ENCODE results near the gene PFKFB4.
"Not testable (repeated sequence)": the region's sequence is repeated elsewhere in the genome, so short reads cannot be mapped to it uniquely, and the experiment has no call there.

PFKFB4 gene

DNA sequence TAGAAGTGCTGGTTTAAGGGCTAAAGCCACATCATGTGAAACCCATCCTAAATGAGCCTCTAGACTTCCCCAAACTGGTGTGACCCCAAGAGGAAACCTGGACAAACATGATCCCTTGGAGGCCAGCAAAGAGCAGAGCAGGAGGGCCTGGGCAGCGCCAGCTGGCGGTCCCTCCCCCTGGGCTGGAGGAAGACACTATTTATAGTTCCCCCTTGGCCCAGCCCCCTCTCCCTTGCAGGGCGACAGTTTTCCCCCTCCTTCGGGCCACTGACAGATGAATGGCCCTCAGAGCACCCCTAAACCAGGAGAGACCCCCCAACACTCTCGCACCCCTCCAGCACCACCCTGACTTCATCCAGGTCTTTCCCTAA is 4.0 kb upstream of the PFKFB4 start:
- H3K4me3 ChIP-seq, result no peak overlapping the region
- no peaks in the 10 kb centered on the region for H3K9me3 ChIP-seq
- H3K27me3 ChIP-seq (ENCODE audit: low read depth), result no peaks in the 10 kb centered on the region
- in situ Hi-C loops (cut with MboI; ENCODE audit: low sequenced_read_pairs), result no loop called here
- no peaks in the 10 kb centered on the region for H3K36me3 ChIP-seq (replicated peaks)
- DNase-seq (ENCODE audit: low spot score in 2 of 2), result no peak
- peaks cover 8% of the 10 kb centered on the region for H3K4me1 ChIP-seq

DNA sequence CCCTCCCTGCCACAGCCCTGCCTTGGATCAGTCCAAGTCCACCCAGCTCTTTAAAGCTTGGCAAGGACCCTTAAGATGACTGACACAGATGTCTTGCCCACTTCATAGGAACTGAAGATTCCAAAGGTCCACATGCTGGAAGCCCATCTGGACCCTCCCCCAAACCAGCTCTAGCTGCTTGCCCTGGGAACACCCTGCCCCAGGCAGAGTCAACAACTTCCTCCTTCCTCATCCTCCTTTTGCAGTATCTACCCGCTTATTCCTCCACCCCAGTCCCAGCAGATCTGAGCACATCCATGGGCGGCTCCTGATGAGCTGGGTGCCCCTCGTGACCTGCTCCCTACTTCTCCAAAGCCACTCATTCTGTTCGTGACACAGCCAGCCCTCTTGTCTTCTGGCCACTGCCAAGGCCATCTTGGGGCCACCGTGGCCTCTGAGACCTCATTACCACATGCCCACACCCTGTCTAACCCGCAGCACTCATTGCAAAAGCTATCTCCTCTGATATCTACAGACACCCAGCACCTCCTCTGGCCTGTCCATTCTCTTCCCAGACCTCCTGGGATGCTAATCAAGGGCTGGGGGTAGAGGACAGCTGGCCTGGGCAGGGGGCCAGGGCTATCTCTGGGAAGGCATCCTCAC is 2.0 kb upstream of the PFKFB4 start:
- in situ Hi-C loops (cut with MboI; ENCODE audit: low sequenced_read_pairs), result no loop called here
- no peaks in the 10 kb centered on the region for H3K27me3 ChIP-seq (ENCODE audit: low read depth)
- no peaks in the 10 kb centered on the region for H3K36me3 ChIP-seq (replicated peaks)
- DNase-seq (ENCODE audit: low spot score in 2 of 2), result no peak
- H3K4me3 ChIP-seq, result no peak overlapping the region
- no peaks in the 10 kb centered on the region for H3K9me3 ChIP-seq
- peaks cover 8% of the 10 kb centered on the region for H3K4me1 ChIP-seq

DNA sequence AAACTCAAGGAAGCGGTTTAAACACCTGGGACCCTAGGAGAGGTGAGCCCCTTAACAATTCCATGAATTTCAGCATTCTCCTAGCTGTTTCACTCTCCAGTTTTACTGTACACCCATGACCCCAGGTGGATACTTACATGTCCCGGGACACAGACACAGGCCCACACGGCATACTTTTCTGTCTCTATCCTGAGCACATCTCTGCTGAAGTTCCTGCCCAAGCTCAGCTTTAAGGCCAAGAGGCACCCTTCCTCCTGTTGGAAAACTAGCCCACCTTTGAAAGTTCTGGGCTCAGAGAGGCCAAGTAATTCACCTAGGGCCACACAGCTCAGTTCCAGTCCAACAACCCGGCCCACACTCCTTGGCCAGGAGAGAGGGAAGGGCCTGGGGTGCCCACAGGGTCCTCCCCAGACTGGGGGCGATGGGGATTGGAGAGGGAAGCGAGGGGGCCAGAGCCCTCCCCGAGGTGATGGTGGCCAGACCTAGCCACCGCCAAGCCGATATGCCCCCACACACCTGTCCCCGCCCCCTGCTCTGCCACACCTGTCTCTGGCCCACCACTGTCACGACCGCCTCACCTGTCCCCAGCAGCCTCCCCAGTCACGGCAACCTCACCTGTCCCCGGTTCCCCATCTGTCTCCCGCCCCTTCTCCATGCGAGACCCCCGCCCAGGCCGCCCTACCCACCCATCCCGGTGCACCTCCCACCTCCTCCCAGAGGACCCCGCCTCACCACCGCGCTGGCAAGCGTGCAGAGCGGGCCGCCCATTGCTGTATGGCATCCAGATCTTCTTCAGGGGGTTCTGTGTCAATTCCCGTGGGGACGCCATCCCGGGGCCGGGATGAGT is 431 bp downstream of the PFKFB4 start:
- in situ Hi-C loops (cut with MboI; ENCODE audit: low sequenced_read_pairs), result no loop called here
- Histone ChIP-seq H3K4me3 (peak overlapping the region; percentile 52), H3K27me3 (ENCODE audit: low read depth) (no peaks in the 10 kb centered on the region), H3K4me1 (peaks cover 8% of the 10 kb centered on the region), H3K36me3 (replicated peaks) (no peaks in the 10 kb centered on the region), H3K9me3 (no peaks in the 10 kb centered on the region)
- no peak for DNase-seq (ENCODE audit: low spot score in 2 of 2)

DNA sequence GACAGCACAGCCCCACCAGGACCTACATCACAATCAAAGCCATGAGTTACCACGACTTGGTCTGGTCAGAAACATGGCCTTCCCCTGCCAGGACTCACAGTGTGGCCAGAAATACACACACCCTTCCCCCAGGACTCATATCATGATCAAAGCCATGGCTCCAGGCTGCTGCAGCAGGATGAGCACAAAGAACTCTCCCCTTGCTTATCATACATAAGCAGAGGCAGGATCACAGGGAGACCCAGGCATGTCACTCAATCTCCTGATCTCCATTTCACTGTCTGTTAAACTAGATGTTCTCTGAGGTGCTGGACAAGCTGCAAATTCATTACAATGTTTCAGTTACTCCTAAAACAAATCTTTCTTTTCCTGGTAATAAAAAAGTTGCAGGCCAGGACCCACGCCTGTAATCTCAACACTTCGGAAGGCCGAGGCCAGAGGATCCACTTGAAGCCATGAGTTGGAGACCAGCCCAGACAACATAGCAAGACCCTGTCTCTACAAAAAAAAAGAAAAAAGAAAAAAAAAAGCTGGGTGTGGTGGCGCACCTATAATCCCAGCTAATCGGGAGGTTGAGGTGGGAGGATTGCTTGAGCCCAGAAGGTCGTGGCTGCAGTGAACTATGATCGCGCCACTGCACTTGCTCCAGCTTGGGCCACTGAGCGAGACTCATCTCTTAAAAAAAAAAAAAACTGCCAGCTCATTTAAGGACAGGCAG is 1.2 kb downstream of the PFKFB4 start:
- H3K4me1 ChIP-seq, result peaks cover 8% of the 10 kb centered on the region
- in situ Hi-C loops (cut with MboI; ENCODE audit: low sequenced_read_pairs), result no loop called here
- no peaks in the 10 kb centered on the region for H3K9me3 ChIP-seq
- DNase-seq (ENCODE audit: low spot score in 2 of 2), result no peak
- H3K27me3 ChIP-seq (ENCODE audit: low read depth), result no peaks in the 10 kb centered on the region
- no peak overlapping the region for H3K4me3 ChIP-seq
- no peaks in the 10 kb centered on the region for H3K36me3 ChIP-seq (replicated peaks)

DNA sequence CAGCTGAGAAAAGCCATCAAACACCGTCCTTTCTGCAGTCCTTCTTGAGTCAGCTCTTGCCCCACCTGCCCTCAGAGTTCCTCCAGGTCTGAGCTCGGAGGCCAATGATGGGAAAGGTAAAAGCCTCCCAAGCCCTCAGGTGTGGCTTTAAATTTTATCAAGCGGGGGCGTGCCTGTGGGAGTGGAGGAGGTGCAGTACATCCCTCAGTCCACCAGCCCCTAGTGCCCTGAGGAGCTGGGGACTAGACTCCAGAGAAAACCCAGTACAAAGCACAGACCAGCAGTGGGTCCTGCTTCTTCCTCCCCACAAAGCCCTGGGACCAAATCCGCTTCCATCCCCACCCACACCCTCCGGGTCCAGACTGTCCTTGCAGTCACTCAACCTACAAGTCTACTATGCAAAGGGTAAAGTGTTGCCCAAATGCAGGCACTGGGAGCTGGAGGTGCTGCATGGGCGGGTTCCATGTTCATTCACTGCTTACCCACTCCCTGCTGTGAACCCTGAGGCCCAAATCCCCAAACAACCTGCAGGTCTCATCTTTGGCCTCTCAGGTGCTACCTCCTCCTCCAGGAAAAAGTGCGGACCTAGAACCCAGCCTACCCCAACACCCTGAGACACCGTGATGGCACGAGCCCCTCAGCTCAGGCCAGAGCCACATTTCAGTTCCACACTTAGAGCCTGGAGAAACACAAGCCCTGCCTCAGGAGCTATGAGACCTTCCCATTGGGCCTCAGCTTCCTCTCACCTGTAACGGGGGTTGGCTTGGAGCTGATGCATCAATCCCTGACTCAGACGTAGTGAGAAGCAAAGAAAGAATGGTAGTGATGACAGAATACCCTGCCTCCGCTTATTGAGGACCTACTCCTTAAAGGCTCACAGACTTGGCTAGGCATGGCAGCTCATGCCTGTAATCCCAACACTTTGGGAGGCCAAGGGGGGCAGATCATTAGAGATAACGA is 2.4 kb downstream of the PFKFB4 start:
- H3K27me3 ChIP-seq (ENCODE audit: low read depth), result no peaks in the 10 kb centered on the region
- H3K4me1 ChIP-seq, result peaks cover 8% of the 10 kb centered on the region
- DNase-seq (ENCODE audit: low spot score in 2 of 2), result no peak
- in situ Hi-C loops (cut with MboI; ENCODE audit: low sequenced_read_pairs), result no loop called here
- no peaks in the 10 kb centered on the region for H3K9me3 ChIP-seq
- no peaks in the 10 kb centered on the region for H3K36me3 ChIP-seq (replicated peaks)
- no peak overlapping the region for H3K4me3 ChIP-seq

DNA sequence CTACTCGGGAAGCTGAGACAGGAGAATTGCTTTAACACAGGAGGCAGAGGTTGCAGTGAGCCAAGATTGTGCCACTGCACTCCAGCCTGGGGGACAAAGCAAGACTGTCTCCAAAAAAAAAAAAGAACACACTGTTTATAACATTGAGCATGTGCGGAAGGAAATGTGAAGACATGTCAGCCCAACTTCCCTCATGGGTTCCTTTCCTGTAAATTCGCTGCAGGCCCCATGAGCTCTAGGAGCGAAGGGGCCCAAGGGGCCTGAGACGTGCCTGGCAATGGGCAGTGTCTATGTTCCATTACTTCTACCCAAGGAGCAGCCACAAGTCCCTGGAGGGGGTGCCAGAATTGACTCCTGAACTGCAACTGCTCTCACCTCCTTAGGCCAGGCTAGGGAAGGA is 3.2 kb downstream of the PFKFB4 start:
- DNase-seq (ENCODE audit: low spot score in 2 of 2), result no peak
- H3K27me3 ChIP-seq (ENCODE audit: low read depth), result no peaks in the 10 kb centered on the region
- in situ Hi-C loops (cut with MboI; ENCODE audit: low sequenced_read_pairs), result no loop called here
- peaks cover 8% of the 10 kb centered on the region for H3K4me1 ChIP-seq
- no peaks in the 10 kb centered on the region for H3K36me3 ChIP-seq (replicated peaks)
- no peaks in the 10 kb centered on the region for H3K9me3 ChIP-seq
- H3K4me3 ChIP-seq, result no peak overlapping the region

DNA sequence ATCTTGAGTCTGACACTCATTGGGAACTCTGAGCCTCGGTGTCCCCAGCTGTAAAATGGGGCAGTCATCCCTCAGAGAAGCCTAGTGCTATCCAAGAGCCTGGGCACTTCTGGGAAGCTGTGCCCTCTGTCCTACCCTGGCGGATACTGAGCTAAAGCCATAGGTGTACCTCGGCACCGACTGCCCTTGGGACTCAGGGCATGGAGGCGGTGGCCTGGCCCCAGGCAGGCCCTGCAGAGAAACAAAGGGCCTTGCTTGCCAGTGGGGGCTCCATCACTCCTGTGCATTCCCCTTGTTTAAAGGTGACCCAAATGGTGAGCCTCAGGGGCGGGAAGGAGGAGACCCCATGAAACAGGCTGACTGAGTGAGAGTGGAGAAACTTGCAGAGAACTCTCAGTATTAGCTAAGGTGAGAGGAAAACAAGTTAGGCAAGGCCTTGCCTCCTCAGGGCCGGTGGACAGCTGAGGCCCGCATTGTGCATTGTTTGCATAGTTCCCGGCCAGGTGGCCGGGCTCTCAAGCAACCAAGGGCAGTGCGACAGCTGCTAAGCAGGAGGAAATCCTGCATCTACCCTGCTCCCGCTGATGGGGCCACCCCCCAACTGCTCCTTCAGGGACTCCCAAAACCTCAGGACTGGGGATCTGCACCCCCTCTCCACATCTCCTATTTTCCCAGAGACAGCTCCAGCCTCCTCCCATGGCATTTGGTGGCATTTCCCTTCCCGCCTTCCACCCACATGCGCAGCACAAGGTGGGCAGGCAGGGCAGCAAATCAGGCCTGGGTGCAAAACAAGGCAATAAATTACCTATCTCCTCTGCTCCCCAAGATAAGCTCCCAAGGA is 4.3 kb downstream of the PFKFB4 start:
- in situ Hi-C loops (cut with MboI; ENCODE audit: low sequenced_read_pairs), result no loop called here

DNA sequence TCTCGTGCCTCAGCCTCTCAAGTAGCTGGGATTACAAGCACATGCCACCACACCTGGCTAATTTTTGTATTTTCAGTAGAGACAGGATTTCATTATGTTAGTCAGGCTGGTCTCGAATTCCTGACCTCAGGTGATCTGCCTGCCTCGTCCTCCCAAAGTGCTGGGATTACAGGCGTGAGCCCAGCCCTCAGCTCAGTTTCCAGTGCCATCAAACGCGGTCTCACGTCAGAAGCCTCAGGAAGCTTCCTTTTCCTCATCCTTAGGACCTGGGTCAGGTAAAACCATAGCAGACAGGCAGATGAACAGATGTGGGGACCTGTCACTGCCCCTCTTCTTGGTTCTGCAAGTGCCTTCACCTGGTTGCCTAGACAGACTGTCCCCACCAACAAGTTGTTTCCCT is 5.0 kb downstream of the PFKFB4 start:
- in situ Hi-C loops (cut with MboI; ENCODE audit: low sequenced_read_pairs); H3K27me3 ChIP-seq (ENCODE audit: low read depth); H3K9me3 ChIP-seq; H3K4me1 ChIP-seq; H3K4me3 ChIP-seq; DNase-seq (ENCODE audit: low spot score in 2 of 2); H3K36me3 ChIP-seq (replicated peaks): not testable (repeated sequence)

More for the DNA sequence above, 4.3 kb downstream of the PFKFB4 start:
- Histone ChIP-seq H3K36me3 (replicated peaks) (no peaks in the 10 kb centered on the region), H3K27me3 (ENCODE audit: low read depth) (no peaks in the 10 kb centered on the region), H3K4me1 (peaks cover 1% of the 10 kb centered on the region), H3K9me3 (no peaks in the 10 kb centered on the region), H3K4me3 (no peak overlapping the region)
- DNase-seq (ENCODE audit: low spot score in 2 of 2), result no peak

DNA sequence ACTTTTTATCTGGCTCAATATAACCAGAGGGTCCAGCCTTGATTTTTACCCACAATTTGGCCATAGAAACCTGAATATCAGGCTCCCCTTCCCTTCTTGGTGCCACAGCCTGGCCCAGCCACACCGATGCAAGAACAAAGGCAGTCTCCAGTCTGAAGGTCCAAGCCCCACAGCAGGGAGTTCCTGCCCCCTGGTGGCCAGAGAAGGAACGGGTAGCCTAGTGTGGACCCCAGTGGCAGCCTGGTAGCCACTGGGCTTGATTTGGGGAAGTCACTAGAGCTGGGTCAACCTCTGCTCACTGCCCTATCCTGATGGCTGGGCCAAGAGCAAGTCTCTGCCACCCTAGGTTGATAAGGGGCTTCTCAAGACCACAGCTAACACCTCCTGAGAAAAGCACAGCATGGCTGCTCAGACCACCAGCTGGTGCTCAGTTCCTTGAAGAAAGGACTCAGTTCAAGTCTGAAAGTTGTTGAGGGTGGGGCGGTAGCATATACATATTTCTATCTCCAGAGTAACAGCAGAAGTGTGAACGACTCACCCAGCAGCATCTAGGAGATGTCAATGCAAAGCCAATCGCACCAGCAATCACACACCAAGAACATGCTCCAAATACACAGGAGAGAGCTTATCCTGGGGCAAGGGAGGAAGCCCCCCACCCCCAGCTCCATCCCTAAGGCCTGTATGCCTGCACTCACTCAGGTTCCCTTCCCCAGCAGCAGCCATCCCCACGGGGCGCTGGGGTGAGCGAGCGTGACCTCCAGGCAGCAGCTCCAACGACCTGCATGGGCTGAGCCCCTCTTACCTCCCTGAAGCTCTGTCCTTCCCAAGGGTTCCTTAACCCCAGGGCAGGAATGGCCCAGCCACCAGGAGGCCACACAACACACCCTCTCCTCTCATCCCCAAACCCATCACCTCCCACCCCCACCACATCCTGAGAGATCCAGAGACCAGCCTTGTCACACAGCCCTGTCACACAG is 7.6 kb downstream of the PFKFB4 start:
- in situ Hi-C loops (cut with MboI; ENCODE audit: low sequenced_read_pairs), result no loop called here
- H3K36me3 ChIP-seq (replicated peaks), result no peaks in the 10 kb centered on the region
- no peaks in the 10 kb centered on the region for H3K9me3 ChIP-seq
- H3K4me1 ChIP-seq, result no peaks in the 10 kb centered on the region
- no peaks in the 10 kb centered on the region for H3K27me3 ChIP-seq (ENCODE audit: low read depth)
- peak; percentile 74 to 92 for DNase-seq (ENCODE audit: low spot score in 2 of 2)
- no peak overlapping the region for H3K4me3 ChIP-seq

DNA sequence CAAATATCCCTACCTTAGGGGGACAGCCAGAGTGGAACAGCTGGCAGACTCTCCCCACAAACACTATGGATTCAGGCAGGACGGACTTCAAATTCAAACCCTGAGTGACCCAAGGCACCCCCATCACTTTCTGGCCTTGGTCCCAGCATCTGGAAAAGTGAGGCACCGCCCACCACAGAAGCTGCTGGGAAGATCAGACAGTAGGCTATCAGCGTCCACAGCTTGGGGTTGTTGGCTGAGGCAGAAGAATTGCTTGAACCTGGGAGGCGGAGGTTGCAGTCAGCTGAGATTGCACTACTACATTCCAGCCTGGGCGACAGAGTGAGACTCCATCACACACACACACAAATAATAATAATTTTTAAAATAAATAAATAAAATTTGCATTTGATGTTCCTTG is 8.5 kb downstream of the PFKFB4 start:
- H3K36me3 ChIP-seq (replicated peaks), result no peaks in the 10 kb centered on the region
- H3K4me3 ChIP-seq, result no peak overlapping the region
- in situ Hi-C loops (cut with MboI; ENCODE audit: low sequenced_read_pairs), result no loop called here
- no peaks in the 10 kb centered on the region for H3K4me1 ChIP-seq
- no peaks in the 10 kb centered on the region for H3K9me3 ChIP-seq
- DNase-seq (ENCODE audit: low spot score in 2 of 2), result no peak
- no peaks in the 10 kb centered on the region for H3K27me3 ChIP-seq (ENCODE audit: low read depth)

DNA sequence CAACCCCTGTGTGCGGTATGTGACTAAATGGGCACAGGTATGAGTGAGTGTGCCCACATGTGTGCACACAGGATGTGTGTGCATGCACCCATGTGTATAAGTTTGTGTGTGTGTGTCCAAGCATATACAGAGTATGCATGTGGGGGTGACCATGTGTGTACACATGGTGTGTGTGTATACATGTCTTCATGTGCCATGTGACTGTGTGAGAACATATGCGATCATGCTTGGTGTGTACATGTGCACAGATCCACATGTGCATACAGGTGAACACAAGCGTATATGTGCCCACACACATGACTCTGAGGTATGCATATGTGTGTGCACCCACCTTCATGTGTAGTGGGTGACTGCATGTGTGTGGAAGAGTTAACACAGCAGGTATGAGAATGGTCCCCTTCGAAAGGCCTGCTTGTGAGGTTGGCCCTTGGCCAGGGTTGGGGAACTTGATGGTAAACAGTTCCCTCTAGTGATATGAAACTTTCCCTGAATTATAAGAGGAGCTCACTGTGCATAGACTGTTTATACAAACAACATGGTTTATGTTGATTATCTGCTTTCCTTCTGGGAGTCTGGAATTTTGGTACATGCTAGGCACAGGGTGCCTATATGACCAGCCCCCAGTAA is 10.3 kb downstream of the PFKFB4 start:
- Histone ChIP-seq H3K36me3 (replicated peaks) (no peaks in the 10 kb centered on the region), H3K27me3 (ENCODE audit: low read depth) (no peaks in the 10 kb centered on the region), H3K9me3 (no peaks in the 10 kb centered on the region), H3K4me3 (no peak overlapping the region), H3K4me1 (no peaks in the 10 kb centered on the region)
- in situ Hi-C loops (cut with MboI; ENCODE audit: low sequenced_read_pairs), result no loop called here
- no peak for DNase-seq (ENCODE audit: low spot score in 2 of 2)
